Thyroid gland (tissue), 4 donors: ENCODE measurements around the gene GLYR1.

Experiments
- POLR2A ChIP-seq, 2 donors: fragments of 450-650 bp; IDR thresholded peaks; one replicate each; pipeline ENCODE4 v1.6.1; 2017; ENCODE audit warnings: antibody characterized with exemption in 2 of 2, mild to moderate bottlenecking in 2 of 2, moderate library complexity in 1 of 2
- TF ChIP-seq, protein P1 (sequence below), 6 experiments: fragments of 200-600 bp in 3 of 6; fragments of 450-650 bp in 3 of 6; sonication (generic) in 3 of 6; IDR thresholded peaks; one replicate each; pipeline ENCODE4 v1.5.1; 2016 to 2019; ENCODE audit warnings: antibody characterized with exemption in 6 of 6, mild to moderate bottlenecking in 2 of 6, inconsistent platforms in 1 of 6, moderate library complexity in 1 of 6

DNA sequence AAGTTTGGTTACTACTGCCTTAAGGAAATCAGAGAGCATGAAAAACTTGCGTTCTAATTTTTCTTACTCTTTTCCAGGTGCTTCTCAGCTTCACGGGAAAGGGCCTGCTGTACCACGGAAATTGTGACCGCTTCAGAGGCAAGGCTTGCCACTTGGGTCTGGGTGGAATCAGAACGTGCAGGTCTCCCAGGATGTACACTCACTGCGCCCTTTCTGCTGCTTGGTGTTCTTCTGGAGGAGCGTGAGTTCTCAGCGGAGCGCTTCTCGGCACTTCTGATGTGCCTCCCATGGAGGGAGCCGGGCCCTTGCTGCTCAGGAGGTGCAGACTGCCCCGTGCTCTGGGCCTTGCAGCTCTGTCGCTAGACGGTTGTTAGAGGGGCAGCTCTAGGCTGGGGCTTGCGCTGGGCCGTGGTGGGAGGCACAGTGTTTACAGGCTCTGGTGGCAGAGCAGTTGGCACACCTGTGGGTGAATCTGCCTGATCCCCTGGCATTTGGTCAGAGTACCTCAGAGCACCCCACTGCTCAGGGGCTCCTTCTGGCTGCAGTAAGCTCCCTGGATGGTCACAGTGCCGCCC lies 33.0 kb upstream of the GLYR1 start:
- TF ChIP-seq, protein P1, sequence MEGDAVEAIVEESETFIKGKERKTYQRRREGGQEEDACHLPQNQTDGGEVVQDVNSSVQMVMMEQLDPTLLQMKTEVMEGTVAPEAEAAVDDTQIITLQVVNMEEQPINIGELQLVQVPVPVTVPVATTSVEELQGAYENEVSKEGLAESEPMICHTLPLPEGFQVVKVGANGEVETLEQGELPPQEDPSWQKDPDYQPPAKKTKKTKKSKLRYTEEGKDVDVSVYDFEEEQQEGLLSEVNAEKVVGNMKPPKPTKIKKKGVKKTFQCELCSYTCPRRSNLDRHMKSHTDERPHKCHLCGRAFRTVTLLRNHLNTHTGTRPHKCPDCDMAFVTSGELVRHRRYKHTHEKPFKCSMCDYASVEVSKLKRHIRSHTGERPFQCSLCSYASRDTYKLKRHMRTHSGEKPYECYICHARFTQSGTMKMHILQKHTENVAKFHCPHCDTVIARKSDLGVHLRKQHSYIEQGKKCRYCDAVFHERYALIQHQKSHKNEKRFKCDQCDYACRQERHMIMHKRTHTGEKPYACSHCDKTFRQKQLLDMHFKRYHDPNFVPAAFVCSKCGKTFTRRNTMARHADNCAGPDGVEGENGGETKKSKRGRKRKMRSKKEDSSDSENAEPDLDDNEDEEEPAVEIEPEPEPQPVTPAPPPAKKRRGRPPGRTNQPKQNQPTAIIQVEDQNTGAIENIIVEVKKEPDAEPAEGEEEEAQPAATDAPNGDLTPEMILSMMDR (IDR thresholded peaks at IDR 0.05), result no peak
- TF ChIP-seq POLR2A (IDR thresholded peaks at IDR 0.05), result no peak
